COLO668 (cell line): ENCODE measurements around the gene NUDT13.
"Not testable (repeated sequence)": the region's sequence is repeated elsewhere in the genome, so short reads cannot be mapped to it uniquely, and the experiment has no call there.

Experiments used
- DNase-seq: peaks from one replicate; lab custom pipeline; 2025; ENCODE audit not compliant: unreplicated experiment; lab: John Stamatoyannopoulos, UW

Gene NUDT13

DNA sequence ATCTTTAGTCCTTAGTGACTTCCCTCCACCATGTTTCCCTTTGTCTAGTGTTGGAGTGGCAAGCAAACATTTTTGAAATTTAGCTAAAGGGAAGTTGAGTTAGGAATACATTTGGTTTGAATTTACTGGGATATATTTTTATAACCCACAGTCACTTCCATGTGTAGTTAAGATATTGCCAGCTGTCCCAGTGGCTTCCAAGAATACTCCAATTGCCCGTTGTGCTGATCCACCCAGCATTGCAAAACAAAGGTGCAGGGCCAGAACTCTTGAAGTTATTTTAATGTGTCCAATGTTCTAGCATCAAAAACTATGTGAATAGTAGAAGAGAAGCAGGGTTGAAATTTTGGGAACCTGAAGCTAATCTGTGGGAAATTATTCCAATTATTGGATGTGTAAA lies 11.1 kb upstream of the NUDT13 start:
- DNase-seq, result no peak

DNA sequence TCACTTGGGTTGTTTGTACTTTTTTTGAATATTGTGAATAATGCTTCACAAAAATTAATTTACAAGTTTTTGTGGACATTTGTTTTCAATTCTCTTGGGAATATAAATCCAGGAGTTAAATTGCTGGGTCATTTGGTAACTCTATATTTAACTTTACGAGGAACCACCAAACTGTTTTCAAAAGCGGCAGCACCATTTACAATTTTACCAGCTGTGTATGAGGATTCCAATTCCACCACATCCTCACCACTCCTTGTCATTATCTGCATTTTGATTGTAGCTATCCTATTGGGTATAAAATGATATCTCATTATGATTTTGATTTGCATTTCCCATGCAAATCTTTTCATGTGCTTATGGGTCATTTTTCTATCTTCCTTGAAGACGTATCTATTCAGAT lies 4.0 kb upstream of the NUDT13 start:
- DNase-seq, result no peak

DNA sequence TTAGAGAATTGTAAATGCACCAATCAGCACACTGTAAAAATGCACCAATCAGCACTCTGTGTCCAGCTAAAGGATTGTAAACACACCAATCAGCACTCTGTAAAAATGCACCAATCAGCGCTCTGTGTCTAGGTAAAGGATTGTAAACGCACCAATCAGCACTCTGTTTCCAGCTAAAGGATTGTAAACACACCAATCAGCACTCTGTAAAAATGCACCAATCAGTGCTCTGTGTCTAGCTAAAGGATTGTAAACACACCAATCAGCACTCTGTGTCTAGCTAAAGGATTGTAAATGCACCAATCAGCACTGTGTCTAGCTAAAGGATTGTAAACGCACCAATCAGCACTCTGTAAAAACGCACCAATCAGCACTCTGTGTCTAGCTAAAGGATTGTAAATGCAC lies 1.0 kb upstream of the NUDT13 start:
- not testable (repeated sequence) for DNase-seq

DNA sequence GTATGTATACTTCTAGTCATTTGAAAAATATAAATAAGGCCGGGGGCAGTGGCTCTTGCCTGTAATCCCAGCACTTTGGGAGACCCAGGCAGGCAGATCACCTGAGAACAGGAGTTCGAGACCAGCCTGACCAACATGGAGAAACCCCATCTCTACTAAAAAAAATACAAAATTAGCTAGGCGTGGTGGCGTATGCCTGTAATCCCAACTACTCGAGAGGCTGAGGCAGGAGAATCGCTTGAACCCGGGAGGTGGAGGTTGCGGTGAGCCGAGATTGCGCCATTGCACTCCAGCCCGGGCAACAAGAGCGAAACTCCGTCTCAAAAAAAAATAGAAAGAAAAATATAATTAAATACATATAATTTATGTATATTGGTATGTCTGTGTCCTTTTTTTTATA lies 1.8 kb downstream of the NUDT13 start:
- not testable (repeated sequence) for DNase-seq

GRCh38 chr10:73113551-73113950 lies 3.3 kb downstream of the NUDT13 start:
- DNase-seq, result no peak

GRCh38 chr10:73116017-73116416 lies 5.8 kb downstream of the NUDT13 start:
- DNase-seq, result no peak

GRCh38 chr10:73117976-73118743 lies 7.9 kb downstream of the NUDT13 start:
- no peak for DNase-seq

DNA sequence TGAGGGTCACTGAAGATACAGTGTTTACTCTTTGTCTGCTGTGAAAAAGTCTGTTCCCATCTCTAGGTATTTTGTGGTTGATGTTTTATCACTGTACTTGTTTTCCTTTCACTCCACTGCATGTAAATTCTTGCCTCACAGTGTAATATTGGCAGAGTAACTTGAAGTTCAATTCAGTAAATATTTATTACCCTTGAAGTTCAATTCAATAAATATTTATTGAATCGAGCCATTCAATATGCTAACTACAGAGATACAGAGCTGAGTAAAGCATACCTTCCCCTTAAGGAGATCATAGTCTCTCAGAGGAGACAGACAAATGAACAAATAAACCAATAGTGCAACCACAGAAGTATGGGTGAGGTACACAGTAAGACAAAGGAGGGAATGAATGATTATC lies 9.2 kb downstream of the NUDT13 start:
- DNase-seq, result no peak

DNA sequence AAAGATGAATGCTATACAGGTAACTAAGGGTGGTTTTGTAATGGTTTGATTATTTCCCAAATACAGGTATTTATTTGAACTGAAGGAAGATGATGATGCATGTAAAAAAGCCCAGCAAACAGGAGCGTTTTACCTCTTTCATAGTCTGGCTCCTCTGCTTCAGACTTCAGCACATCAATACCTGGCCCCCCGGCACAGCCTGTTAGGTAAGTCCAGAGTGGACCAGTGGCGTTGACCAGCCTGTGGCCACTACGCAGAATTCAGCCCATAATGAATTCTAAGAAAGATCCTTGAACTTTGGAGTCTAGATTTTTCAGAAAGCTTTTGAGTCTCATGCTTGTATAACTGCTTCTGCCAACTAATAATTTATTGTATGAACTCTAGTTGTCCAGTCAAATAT lies 9.7 kb downstream of the NUDT13 start:
- no peak for DNase-seq

DNA sequence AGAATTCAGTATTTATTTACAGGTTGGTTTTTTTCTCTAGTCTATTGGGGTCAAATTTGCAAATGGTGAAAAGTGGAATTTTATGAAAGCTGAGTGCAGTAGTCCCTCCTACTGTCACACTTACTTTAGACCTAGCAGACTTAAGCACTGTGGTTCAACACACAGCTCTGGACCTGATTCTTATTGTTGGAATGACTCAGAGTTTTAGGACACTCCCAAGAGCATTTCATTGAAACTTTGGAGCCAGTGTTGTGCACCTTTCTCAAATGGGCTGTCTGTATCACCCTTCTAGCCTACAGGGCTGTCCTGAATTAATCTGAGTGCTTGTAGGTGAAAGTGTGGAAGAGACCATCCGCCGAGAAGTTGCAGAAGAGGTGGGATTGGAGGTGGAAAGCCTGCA lies 16.1 kb downstream of the NUDT13 start:
- no peak for DNase-seq

DNA sequence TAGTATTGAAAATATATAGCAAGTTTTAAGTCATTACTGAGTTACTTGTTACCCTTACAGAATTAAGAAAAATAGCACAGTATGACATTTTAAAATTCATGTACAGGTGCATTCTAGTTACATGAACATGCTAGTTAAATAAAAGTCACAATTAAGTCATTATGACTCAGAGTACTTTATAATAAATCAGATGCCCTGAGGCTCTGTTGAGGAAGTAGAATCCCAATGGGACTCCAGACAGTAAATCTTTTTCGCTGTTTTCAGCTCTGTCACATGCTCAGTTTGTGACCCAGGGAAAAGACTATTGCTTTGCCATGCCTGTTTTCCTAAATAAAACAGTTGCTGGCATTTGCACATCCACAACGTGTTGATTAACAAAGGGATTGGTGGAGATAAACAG lies 21.0 kb downstream of the NUDT13 start:
- DNase-seq, result no peak

- no peak for DNase-seq
Observed at GRCh38 chr10:73131913-73132686, 21.8 kb downstream of the NUDT13 start.

GRCh38 chr10:73134727-73135126 lies 24.5 kb downstream of the NUDT13 start:
- no peak for DNase-seq

DNA sequence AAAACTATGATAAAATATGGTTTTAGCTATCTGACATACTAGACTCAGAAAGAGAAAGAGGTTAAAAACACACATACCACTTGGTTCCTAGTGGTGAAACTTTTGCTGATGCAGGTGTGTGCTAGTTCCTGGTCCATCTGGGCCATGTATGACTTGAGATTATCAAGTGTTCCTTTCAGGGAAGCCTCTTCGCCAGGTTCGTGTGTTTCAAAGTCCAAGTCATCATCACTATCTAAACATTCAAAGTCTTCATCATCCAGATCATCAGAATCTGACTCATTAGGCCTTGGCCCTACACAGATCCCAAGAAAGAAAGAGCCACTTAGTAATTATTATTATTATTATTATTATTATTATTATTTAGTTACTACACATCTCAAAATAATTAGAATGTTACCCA lies 26.4 kb downstream of the NUDT13 start:
- DNase-seq, result no peak

GRCh38 chr10:73139251-73139650 lies 29.0 kb downstream of the NUDT13 start:
- no peak for DNase-seq

- DNase-seq, result no peak
Observed at GRCh38 chr10:73141603-73142002, 31.3 kb downstream of the NUDT13 start.

GRCh38 chr10:73150633-73151413 lies 40.6 kb downstream of the NUDT13 start:
- not testable (repeated sequence) for DNase-seq

DNA sequence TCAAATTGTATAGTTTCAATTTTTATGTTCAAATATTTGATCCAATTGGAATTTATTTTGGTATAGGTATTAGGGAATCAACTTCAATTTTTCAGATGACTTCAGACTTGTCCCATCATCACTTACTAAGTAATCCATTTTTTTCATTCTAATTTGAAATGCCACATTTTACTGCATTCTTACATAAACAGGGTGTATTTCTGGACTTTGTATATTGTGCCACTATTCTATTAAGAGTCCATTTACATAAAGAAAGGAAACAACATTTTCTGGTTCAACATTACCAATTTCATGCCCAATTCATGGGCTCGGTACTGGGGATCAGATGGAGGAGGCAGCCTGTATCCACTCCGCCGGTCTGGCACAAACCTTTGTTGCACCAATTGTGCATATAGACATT lies 41.8 kb downstream of the NUDT13 start:
- DNase-seq, result no peak

DNA sequence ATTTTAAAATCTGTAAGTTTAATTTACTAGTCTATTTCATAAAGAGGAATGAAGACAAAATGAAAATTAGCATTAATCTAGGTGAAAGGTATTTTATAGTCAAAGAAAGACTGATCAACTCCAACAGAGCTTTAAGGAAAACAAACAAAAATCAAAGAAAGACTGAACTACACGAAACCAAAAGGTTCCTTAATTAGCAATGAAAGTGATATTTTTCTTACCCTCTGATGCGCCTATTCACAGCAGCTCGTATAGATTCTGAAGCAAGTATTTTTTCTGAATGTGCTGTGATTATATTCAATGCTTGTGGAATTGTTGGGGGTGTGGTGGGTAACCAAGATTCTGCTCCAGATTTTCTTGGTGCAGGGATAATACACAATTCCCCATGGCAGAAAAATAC lies 45.8 kb downstream of the NUDT13 start:
- no peak for DNase-seq

DNA sequence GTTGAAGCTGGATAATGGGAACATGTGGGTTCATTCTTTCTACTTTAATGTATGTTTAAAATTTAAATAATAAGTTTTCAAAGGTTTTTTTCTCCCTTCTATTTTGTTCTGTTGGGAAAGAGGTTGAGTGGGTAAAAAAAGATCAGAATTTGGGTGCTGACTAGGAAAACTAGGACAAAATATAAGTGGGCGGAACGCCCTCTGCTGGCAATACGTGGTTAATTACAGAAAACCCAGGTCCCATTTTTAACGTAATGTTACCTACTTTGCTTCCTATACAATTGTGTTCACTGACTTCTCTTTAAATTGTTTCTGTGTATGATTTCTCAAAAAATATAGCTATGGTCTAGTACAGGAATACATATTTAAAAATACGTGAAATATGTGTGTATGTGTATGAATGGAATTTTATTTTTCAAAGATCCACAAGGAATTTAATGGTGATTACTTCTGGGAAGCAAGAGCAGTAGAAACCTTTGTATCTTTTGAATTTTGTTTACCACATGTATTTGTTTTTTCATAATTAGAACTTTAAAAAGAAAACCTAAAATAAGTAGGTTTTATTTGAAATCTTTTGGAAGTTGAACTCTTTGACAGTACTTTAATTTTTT lies 48.9 kb downstream of the NUDT13 start:
- peak; percentile 19 for DNase-seq

DNA sequence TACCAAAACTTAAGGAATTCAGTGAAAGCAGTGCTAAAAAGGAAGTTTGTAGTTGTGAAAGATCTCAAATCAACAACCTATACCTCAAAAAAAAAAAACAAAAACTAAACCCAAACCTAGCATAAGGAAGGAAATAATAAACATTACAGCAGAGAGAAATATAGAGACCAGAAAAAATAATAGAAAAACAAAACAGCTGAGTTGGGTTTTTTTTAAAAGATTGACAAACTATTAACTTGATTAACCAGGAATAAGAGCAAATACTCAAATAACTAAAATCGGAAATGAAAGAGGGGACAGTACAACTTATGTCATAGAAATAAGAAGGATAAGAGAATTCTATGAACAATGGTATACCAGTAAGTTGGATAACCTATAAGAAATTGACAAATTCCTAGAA lies 50.8 kb downstream of the NUDT13 start:
- DNase-seq, result no peak
